GM18508 (cell line): Measurements from ENCODE around the gene TMEM132E.

Experiments used
- ATAC-seq: cut with Tn5 transposase; IDR thresholded peaks from one replicate; pipeline ENCODE4 v1.9.1; 2021; ENCODE audit warnings: moderate number of reproducible peaks; ENCODE audit not compliant: insufficient read depth, unreplicated experiment

Gene TMEM132E

DNA sequence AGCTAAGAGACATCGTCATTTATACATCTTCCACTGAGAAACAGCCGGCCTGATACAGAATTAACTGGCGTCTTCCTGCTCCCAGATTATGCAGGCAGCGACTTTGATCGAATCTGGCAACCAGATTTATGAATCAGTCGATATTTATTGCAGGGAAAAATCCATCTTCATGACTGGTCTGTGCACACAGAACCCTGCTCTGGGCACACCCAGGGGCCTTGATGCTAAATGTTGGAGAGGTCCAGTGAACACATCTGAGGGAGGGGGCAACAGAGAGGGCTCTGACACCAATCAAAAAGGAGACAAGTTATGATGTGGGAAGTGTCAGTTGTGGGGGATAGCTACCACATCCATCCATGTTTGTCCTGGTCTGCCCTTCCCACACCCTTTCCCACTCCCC is 102.9 kb downstream of the TMEM132E start:
- no peak for ATAC-seq

DNA sequence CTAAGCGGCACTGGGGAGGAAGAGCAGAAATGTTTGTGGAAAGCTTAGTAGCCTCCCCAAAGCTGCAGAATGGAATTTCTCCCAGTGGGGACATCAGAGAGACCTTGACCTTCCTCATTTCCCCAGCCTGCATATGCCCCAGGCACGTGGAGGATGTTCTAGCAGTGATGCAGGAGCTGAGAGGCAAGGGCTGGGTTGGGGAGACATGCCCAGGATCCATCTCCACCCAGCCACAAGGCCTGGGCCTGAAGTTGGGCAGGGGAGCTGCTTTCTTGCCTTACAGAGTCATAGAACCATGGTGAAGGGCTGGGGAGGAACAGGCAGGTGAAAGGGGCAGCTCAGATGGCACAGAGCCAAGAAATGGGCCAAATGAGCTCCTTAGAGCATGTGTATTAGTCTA is 104.0 kb downstream of the TMEM132E start:
- ATAC-seq = no peak
